Peyer's patch (tissue), 4 donors: ENCODE measurements around the gene HIPK1. TPM values are rescaled to one million over a fixed set of nuclear protein-coding genes. Genes with fewer than 3 reads are reported as not detected.

Experiments
- DNase-seq, 3 donors: peaks; one replicate each; pipeline ENCODE4 v3.0.0-alpha.2; 2017 to 2019
- H3K27ac ChIP-seq, 4 donors: fragments of 200-600 bp; sonication (generic); one replicate each; pipeline ENCODE4 v1.5.1; 2016 to 2019
- H3K27me3 ChIP-seq, 2 donors: fragments of 200-600 bp; sonication (generic); one replicate each; pipeline ENCODE4 v1.5.1; 2019
- H3K36me3 ChIP-seq, 3 donors: fragments of 200-600 bp; sonication (generic); one replicate each; pipeline ENCODE4 v1.5.1; 2016 to 2019
- H3K4me1 ChIP-seq, 4 donors: fragments of 200-600 bp; sonication (generic); one replicate each; pipeline ENCODE4 v1.5.1; 2016 to 2019
- H3K4me3 ChIP-seq, 4 donors: fragments of 200-600 bp; sonication (generic); 1 replicate in 3 of 4; 2 replicates in 1 of 4; pipeline ENCODE4 v1.5.1; 2016 to 2019; ENCODE audit warnings: mild to moderate bottlenecking in 1 of 4
- H3K9me3 ChIP-seq, 4 donors: fragments of 200-600 bp; sonication (generic); one replicate each; pipeline ENCODE4 v1.5.1; 2016 to 2019; ENCODE audit warnings: mild to moderate bottlenecking in 1 of 4
- POLR2A ChIP-seq, 2 donors: fragments of 450-650 bp; IDR thresholded peaks; one replicate each; pipeline ENCODE4 v1.5.1; 2017; ENCODE audit warnings: antibody characterized with exemption in 2 of 2, mild to moderate bottlenecking in 2 of 2, moderate library complexity in 2 of 2
- total RNA-seq, 4 donors: library from RNA; depleted of rRNA; stranded (reverse); fragments of >200 nt; gene quantifications; one replicate each; pipeline ENCODE4 v1.1.0, GENCODE V29; 2016
- TF ChIP-seq, protein P1 (sequence below), 6 experiments: fragments of 450-650 bp in 4 of 6; fragments of 200-600 bp in 2 of 6; sonication (generic) in 1 of 6; IDR thresholded peaks; one replicate each; pipeline ENCODE4 v1.5.1; 2017 to 2019; ENCODE audit warnings: antibody characterized with exemption in 6 of 6, mild to moderate bottlenecking in 3 of 6, moderate library complexity in 1 of 6

HIPK1 gene
- total RNA-seq, 4 donors from 2014 or later = 34.7 to 51.2 (median 42.1) TPM

DNA sequence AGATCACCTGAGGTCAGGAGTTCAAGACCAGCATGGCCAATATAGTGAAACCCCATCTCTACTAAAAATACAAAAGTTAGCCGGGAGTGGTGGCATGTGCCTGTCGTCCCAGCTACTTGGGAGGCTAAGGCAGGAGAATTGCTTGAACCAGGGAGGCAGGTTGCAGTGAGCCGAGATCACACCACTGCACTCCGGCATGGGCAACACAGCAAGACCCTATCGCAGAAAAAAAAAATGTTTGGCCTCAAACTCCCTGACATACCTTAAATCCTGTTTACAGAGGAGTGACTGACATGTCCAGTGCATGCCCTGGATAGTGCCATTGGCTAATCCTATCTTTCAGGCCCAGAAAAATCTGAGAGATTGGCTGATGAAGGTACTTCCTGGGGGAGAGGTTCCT is 12.2 kb upstream of the HIPK1 start:
- Histone ChIP-seq H3K4me1 (no peaks in the 10 kb centered on the region), H3K27me3 (no peaks in the 10 kb centered on the region), H3K4me3 (no peak overlapping the region), H3K36me3 (peaks cover 0 to 2% (median 0%) of the 10 kb centered on the region in 3 donors), H3K9me3 (no peaks in the 10 kb centered on the region), H3K27ac (no peak overlapping the region)
- TF ChIP-seq, protein P1, sequence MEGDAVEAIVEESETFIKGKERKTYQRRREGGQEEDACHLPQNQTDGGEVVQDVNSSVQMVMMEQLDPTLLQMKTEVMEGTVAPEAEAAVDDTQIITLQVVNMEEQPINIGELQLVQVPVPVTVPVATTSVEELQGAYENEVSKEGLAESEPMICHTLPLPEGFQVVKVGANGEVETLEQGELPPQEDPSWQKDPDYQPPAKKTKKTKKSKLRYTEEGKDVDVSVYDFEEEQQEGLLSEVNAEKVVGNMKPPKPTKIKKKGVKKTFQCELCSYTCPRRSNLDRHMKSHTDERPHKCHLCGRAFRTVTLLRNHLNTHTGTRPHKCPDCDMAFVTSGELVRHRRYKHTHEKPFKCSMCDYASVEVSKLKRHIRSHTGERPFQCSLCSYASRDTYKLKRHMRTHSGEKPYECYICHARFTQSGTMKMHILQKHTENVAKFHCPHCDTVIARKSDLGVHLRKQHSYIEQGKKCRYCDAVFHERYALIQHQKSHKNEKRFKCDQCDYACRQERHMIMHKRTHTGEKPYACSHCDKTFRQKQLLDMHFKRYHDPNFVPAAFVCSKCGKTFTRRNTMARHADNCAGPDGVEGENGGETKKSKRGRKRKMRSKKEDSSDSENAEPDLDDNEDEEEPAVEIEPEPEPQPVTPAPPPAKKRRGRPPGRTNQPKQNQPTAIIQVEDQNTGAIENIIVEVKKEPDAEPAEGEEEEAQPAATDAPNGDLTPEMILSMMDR (IDR thresholded peaks at IDR 0.05) = no peak
- TF ChIP-seq POLR2A (IDR thresholded peaks at IDR 0.05) = no peak
- no peak for DNase-seq

GRCh38 chr1:113917400-113918082 is 11.6 kb upstream of the HIPK1 start:
- TF ChIP-seq POLR2A (IDR thresholded peaks at IDR 0.05) = no peak
- TF ChIP-seq, protein P1 (IDR thresholded peaks at IDR 0.05) = no peak
- no peak overlapping the region for H3K4me3 ChIP-seq
- no peak overlapping the region for H3K27ac ChIP-seq
- no peaks in the 10 kb centered on the region for H3K9me3 ChIP-seq
- H3K27me3 ChIP-seq = no peaks in the 10 kb centered on the region
- no peaks in the 10 kb centered on the region for H3K4me1 ChIP-seq
- no peaks in the 10 kb centered on the region for H3K36me3 ChIP-seq
- no peak for DNase-seq

DNA sequence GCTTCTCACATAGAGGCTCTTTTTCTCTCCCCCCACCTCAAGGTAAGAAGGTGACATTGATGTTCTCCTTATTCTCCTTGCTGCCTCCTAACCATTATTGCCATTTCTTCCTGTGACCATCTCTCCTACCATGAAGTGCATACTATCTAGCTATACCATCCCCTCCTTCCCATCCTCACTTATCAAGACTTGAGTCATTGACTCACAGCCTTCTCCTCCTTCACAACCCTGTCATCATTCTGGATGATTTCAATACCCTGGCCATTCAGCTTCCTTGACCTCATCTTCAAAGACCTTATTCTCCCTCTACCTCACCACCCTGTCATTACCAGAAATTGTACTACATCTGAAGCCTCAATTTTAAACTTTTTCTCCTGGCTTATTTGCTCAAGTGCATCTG is 10.9 kb upstream of the HIPK1 start:
- Histone ChIP-seq H3K9me3 (no peaks in the 10 kb centered on the region), H3K36me3 (no peaks in the 10 kb centered on the region), H3K27me3 (no peaks in the 10 kb centered on the region), H3K27ac (no peak overlapping the region), H3K4me3 (no peak overlapping the region), H3K4me1 (no peaks in the 10 kb centered on the region)
- no peak for DNase-seq
- TF ChIP-seq POLR2A (IDR thresholded peaks at IDR 0.05) = no peak
- TF ChIP-seq, protein P1 (IDR thresholded peaks at IDR 0.05) = no peak

DNA sequence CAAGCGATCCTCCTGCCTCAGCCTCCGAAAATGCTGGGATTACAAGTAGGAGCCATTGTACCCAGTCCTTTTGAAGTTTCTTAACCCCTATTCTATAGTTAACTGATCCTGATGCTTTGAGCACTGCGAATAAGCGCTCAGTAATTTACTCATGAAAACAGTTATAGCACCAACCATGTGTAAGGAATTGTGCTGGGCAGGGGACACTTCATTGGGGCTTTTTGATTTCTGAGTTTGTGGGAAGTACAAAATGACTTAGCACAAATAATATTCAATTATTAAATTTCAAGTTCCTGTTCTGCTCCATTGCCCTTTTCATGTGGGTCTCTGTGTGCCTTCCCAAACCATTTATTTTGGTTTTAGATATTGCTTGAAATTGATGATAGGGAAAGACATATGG is 6.2 kb upstream of the HIPK1 start:
- H3K36me3 ChIP-seq = no peaks in the 10 kb centered on the region
- no peak for TF ChIP-seq POLR2A (IDR thresholded peaks at IDR 0.05)
- TF ChIP-seq, protein P1 (IDR thresholded peaks at IDR 0.05) = no peak
- H3K4me1 ChIP-seq = no peaks in the 10 kb centered on the region
- no peaks in the 10 kb centered on the region for H3K9me3 ChIP-seq
- no peak overlapping the region for H3K27ac ChIP-seq
- DNase-seq = no peak
- no peaks in the 10 kb centered on the region for H3K27me3 ChIP-seq
- H3K4me3 ChIP-seq = no peak overlapping the region

DNA sequence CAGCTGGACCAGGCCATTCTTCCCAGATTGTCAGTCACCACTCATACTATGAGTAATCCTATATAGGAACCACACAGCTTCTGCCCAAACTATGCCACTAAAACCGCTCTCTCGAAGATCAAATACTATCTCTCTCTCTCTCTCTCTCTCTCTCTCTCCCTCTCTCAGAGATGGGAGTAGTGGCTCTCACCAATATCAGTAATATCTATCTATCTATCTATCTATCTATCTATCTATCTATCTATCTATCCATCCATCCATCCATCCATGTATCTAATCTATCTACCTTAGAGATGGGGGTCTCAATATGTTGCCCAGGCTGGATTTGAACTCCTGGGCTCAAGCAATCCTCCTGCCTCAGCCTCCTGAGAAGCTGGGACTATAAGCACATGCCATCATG is 4.7 kb upstream of the HIPK1 start:
- DNase-seq = no peak
- Histone ChIP-seq H3K36me3 (no peaks in the 10 kb centered on the region), H3K27ac (no peak overlapping the region), H3K9me3 (no peaks in the 10 kb centered on the region), H3K4me1 (peaks cover 0 to 3% (median 0%) of the 10 kb centered on the region in 4 donors), H3K4me3 (no peak overlapping the region), H3K27me3 (no peaks in the 10 kb centered on the region)
- TF ChIP-seq, protein P1 (IDR thresholded peaks at IDR 0.05) = no peak
- TF ChIP-seq POLR2A (IDR thresholded peaks at IDR 0.05) = no peak
